Amygdala (tissue), 56 donors: ENCODE data around the gene KLRF1.

ENCODE experiments used
- DNase-seq, 56 donors: peaks; one replicate each; lab custom pipeline; 2025; lab: John Stamatoyannopoulos, UW

The KLRF1 gene, protein sequence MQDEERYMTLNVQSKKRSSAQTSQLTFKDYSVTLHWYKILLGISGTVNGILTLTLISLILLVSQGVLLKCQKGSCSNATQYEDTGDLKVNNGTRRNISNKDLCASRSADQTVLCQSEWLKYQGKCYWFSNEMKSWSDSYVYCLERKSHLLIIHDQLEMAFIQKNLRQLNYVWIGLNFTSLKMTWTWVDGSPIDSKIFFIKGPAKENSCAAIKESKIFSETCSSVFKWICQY

DNA sequence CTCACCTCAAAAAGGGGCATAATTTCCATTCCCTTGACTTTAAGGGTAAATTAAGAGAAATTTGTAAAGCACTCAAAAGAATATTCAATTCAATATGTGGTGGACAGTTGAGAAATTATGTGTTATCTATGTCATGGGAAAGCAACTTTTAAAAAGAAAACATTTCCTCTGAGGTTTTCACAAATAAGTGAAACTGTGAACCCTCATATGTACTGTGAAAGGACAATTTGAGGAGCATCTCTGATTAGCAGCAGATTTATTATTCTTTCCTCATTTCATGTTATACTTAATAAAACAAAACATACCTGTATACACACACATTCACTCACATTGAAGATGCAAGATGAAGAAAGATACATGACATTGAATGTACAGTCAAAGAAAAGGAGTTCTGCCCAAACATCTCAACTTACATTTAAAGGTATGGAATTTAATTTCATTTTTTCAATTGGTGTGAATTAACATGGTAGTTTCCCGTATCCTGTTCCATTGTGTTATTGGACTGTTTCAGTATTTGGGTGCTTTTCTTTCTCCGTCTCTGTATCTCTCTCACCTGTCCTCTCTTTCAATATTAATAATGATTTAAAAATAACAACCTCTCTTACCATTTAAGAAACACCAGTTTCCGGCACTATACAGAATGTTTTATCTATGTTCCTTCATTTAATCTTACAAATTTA is at the start of gene KLRF1:
TSS of gene KLRF1 (plus strand) at position 273 of the 680 bp plus-strand sequence. CDS start at position 337, 64 bp downstream.
- no peak for DNase-seq

DNA sequence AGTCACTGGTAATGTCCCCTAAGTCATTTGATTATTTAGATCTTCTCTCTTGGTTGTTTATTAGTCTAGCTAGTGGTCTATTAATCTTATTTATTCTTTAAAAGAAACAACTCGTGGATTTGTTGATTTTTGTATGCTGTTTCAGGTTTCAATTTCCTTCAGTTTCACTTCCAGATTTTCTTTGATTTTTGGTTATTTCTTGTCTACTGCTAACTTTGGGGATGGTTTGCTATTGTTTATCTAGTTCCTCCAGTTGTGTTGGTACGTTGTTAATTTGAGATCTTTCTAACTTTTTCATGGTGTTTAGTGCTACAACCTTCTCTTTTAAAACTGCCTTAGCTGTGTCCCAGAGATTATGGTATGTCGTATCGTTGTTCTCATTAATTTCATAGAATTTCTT is 48.1 kb upstream of the KLRF1 start:
- DNase-seq = no peak

DNA sequence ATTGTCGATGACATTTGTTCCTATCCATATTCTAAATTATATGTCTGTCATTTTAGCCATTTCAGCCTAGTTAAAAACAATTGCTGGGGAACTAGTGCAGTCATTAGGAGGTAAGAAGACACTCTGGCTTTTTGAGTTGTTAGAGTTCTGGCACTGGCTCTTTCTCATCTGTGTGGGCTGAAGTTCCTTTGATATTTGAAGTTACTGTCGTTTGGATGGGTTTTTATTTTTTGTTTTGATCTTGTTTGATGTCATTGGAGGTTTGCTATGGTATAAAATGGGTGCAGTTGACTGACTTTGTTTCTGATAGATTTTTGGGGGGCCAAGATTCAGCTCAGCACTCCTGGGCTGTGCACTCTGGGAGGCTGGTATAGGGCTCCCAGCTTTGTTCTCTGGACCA is 45.9 kb upstream of the KLRF1 start:
- no peak for DNase-seq

DNA sequence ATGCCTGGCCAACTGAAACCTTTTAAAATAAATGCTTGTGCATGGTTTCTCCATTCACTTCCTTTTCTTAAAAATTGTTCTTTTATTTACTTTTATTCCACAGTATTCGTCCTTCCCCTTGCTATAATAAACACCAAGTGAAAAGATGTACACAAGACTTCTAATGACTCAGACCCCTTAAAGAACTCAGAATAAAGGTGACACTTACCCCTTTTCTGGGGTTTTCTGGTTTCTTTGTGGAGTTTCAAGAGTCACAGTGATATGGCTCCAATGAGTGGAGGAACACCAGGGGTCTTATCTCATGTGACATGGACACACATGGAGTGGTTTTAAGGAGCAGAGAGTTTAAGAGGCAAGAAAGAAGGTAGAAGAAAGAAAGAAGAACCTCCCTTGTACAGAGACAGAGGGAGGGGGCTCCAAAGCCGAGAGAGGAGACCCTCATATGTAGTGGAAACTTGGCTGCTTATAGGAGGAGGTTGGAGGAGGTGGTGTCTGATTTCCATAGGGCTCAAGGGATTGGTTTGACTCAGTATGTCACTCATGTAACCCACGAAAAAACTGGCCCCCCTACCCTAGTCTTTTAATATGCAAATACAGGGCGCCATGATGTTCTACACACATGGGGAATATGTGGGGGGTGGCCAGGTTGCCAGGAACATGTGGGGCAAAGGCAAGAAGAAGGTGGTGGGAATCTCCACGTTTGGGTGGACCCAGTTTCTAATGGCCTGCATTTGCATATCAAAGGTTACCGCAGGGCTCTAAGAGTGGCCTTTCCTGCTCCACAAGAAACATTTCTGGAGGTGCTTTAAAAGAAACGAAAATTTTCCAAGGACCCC is 44.5 kb upstream of the KLRF1 start:
- DNase-seq = no peak

DNA sequence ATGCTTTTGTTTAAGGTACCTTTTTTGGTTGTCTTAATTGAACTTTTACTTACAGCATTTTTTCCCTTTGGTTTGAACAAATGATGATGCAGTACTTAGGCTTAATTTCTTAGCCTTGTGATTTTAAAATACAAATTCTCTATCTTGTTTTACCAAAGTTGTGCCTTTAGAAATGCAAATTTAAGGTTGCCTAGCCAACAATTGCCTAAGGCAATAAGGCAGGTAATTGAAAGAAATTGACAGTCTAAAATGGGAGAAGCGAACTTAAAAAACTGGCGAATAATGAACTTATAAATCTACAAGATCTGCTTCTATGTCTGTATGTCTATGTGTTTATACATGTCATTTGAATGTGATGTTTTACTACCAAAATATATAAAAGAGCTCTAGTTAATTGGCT is 43.0 kb upstream of the KLRF1 start:
- DNase-seq = no peak

DNA sequence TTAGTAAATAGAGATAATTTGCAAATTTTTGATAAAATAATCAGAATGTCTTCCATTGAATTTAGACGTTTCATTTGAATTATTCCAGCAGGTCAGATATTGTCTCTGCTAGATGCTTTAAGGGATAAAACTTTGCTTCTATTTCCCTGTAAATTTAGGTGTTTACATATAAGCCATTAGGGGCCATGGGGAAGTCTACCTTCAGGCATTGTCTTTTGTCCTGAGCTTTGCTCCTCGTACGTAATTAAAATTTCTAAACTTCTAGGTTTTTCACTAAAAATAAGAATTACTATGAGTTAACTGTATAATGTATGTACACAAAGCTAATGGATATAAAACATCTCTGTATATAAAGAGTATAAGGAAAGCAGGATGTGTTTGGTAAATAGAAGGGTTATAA is 42.5 kb upstream of the KLRF1 start:
- no peak for DNase-seq

DNA sequence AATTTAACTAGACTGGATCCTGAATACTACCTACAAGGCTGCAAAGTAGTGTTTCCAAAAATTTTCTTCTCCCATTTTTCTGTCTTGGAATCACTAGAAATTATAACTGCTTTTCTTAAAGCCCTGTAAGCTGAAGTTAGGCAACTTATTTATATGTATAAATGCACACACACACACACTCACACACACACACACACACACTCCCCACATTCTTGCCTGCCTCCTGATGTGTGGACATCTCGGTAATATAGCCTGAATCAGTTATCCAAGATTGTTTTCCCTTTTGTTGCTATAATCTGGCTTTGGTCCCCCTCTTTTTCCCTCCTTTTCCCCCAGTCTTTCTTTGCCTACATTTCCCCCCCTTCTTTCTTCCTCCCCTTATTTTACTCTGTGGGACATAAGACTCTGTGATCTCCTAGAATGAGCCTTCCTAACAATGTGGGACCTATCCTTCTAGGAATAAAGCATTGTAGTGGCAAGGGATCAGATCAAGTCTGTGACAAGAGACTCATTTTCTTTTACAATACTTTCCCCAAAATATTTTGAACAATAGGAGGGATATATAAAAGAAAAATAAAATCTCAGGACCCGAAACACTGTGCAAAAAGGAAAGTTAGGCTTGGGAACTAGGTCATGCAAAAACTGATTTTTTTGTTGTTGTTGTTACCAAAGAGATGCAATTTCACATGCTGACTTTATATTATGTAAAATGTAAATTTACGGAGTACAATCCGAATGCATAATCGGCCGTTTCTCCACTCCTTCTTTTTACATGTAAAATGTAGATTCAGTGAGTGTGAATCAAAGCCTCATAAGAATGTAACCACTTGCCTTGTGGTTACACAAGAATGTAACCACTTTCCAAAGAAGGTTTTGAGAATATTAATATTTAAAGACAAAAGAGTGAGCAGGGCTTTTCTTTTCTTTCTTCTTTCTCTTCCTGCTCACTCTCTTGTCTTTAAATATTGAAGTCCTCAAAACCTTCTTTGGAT is 40.3 kb upstream of the KLRF1 start:
- no peak for DNase-seq

DNA sequence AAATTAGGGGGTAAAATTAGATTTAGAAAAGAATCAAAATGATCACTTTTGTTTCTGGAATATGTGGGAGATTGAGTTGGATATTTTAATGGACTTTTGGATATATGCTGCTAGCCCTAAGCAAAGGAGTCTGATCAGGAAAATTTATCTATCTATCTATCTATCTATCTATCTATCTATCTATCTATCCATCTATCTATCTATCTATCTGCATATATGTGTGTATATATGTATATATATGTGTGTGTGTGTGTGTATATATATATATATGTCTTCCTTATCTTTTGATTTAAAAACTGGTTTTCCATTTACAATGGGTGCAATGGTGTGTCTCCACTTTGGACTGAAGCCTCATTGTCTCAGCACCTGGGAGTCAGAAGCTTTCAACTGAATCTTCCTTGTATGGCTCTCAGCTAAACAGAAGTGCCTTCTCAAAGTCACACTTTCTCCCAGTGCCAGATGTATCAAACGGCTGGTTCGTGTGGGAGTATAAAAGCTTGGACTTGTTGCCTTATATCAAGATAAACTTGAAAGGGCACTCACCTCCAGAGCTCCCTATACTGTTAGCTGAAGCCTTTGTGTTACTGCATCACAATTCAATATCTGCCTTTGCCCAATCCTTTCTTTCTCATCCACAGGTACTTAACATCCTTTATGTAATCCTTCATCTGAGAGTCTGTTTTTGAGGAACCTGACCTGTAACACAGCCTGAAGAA is 34.9 kb upstream of the KLRF1 start:
- no peak for DNase-seq

DNA sequence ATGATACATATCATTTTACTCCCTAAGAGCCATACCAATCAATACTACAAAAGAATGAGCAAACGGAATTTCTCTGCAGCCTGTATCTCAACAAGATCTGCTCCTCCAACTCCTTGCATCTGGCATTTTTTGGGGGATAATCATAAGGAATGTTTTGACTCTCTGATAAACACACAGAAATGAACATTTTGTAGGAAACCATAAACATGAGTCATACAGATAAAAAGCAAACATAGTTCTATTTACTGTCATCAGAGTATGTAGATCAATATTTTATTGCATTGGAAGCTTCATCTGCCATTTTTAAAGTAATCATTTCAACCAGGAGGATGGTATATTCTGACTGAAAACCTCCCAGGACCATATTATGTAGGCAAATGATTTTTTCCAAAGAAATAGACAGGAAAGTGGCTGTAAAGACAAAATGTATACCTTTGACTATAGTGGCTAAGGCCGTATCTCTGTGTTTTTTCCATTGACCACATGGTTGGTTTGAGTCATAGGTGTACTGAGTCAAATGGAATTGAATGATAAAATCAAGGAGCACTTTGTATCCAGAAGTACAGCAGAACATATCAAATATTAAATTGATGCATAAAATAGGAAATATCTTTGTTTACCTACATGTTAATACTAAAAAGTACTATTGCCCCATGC is 34.2 kb upstream of the KLRF1 start:
- no peak for DNase-seq

DNA sequence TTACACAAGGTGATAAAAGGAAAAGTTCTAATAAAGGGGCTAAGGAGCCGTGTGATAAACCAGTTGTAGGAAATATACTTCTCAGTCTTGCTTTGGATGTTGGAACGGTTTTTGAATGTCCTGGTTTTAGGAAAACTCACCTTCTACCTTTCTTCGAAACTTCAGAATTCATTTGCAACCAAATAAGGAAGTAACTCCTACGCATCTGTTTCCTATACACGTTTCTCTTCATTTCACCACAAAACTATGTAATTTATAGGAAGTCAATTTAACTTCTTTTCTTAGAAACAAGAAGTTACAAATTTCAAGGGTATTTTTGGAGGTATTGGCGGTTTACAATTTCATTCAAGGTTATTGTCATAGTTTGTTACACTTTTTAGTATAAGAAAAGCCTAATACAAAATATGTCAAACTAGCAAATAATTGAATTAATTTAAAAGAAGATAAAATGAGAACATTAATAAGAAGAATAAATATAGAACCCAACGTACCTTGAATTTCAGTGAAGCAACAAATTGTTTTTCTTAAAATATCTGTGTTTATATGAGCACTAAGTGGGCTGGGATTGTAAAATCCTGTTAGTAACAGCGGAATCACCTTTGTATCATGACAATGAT is 33.4 kb upstream of the KLRF1 start:
- no peak for DNase-seq

DNA sequence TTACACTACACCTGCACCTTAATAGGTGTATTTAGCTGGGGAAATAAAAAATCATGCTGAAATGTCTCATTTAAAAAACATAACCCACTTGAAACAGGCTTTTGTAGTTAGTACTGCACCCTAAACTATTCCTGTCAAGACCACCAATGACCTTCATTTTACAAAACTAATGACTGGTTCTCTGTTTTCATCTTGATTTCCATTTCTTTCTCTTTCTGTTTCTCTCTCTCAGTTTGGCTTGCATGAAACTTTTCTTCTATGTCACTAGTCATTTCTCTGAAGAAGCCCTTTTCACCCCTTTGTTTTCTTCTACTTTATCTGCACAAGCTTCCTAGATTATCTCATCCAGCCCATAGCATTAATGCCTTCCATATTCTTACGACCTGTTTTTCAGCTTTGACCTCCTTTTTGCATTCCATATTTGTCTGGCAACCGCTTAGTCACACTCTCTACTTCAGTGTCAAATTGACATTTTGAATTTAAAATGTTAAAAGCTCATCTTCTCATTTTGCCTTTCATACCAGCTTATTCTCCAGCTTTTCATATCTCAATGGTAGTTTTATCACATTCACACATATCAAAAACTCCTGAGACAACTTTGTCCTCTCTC is 32.7 kb upstream of the KLRF1 start:
- DNase-seq = no peak

DNA sequence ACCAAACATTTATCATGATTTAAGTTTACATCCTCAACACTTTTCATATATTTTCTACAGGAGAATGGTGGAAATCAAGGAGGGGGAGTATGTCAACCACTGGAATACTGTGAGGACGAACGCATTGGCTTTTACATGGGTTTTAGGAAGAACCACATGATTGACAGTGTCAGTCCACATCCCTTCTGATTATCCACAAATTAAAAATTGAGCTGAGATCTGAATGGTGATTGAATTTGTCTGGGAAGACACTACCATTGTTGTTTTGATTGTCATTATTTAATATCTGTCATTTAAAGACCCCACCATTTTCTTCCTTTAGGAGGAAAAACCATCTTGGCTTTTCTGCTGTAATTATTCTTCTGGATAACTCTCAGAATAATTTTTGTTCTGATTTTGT is 31.3 kb upstream of the KLRF1 start:
- DNase-seq = no peak

DNA sequence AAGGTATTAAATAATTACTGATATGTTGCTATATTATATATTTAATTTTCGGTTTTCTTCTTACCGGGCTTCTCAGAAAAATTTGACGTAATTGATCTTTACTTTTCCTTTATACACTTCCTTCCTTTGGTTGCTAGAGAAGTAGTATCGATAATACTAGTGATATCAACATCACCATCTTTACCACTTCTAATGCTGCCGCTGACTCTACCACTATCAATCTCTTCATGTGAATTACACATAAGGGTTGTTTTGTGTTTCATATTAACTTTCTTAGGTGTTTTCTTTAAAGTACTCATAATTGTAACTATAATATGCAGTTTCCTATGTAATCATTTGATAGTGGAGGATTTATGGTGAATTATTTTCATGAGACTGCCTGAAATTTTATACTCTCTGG is 30.9 kb upstream of the KLRF1 start:
- DNase-seq = no peak

DNA sequence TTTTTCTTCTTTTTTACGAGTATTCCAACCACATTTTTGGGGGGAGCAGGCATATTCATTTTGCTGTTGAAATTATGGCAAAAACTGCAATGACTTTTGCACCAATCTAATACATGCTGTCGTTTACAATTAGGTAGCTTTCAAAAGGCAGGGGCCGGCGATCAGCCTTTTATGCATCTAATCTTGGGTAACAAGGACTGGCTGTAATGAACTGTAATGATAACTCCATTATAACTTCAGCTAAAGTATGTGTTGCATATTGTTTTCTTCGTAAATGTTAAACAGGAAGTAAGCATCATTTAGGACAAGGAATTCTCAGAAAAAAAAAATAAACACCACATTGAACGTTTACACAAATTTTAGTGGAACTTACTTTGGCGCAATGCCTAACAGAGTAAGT is 30.3 kb upstream of the KLRF1 start:
- no peak for DNase-seq

DNA sequence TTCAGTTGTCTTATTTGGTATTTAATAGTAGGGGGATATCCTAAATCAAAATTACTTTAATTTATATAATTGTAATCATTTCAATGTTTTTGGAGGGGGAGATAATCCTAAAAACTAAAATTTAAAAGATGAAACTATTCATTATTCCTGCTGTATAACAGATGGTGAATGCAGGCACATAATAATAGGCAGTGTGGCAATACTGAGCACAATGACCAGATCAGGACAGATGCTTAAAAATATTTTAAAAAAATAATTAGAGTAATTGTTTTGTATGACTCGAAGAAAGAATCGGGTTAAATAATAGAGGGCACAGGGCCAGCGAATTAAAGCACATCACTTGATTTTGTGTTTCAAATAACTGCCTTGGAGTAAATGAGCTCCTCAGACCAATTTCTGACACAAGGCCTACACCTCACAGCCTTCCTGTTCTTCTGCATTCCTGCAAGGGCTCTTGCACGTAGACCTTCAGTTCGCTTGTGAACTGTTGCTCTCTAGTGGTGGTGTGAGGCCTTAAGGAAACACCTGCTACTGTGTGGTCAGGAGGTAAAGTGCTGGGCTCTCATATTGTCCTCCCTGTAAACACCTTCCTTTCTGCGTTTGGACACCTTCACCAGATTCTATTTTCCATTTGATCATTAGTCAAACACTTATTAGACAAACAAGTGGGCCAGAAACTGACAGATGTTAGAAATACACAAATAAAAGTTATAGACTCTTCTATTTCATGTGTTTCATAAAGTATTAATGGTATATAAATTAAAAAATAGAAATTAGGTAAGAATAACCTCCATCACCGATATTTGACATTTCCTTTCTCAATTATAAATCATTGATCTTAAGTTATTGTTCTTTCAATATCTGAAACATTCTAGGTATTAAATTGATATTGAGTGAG is 29.3 kb upstream of the KLRF1 start:
- peak in 1 of 56 donors; percentile 7 for DNase-seq

DNA sequence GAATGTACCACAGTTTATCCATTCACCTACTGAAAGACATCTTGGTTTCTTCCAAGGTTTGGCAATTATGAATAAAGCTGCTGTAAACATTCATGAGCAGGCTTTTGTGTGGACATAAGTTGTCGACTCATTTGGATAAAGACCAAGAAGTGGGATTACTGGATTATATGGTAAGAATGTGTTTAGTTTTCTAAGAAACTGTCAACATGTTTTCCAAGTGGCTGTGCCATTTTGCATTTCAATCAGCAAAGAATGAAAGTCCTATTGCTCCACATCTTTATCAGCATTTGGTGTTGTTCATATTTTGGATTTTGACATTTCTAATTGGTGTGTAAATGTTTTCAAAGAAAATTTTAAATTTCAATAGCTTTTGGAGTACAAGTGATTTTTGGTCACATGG is 27.3 kb upstream of the KLRF1 start:
- no peak for DNase-seq

DNA sequence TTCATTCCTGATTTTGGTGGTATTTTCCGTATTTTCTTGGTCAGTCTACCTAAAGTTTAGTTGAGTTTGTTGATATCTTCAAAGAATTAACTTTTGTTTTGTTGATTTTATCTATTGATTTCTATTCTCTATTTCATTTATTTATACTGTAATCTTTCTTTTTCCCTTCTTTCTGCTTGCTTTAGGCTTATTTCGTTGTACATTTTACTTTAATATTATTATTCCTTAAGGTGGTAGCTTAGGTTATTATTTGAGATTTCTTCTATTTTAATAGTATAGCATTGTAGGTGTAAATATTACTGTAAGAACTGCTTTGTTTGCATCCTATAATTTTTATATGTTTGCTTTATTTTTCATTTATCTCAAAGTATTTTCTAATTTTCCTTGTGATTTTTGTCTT is 21.4 kb upstream of the KLRF1 start:
- DNase-seq = no peak
